Suprapubic skin (tissue), 4 donors: ENCODE results near the gene MAP3K1. TPM values are rescaled to one million over a fixed set of nuclear protein-coding genes. Genes with fewer than 3 reads are reported as not detected.

ENCODE experiments used
- DNase-seq, 2 donors: peaks; one replicate each; pipeline ENCODE4 v3.0.0-alpha.2; 2019; ENCODE audit warnings: low spot score in 2 of 2
- H3K27ac ChIP-seq: fragments of 200-600 bp; sonication (generic); one replicate; pipeline ENCODE4 v1.5.1; 2019
- H3K27me3 ChIP-seq: fragments of 200-600 bp; sonication (generic); one replicate; pipeline ENCODE4 v1.5.1; 2019
- H3K36me3 ChIP-seq: fragments of 200-600 bp; sonication (generic); one replicate; pipeline ENCODE4 v1.5.1; 2019
- H3K4me1 ChIP-seq: fragments of 200-600 bp; sonication (generic); one replicate; pipeline ENCODE4 v1.5.1; 2019
- H3K4me3 ChIP-seq: fragments of 200-600 bp; sonication (generic); one replicate; pipeline ENCODE4 v1.5.1; 2019; ENCODE audit warnings: mild to moderate bottlenecking
- H3K9me3 ChIP-seq: fragments of 200-600 bp; sonication (generic); one replicate; pipeline ENCODE4 v1.5.1; 2019
- CTCF ChIP-seq, 2 donors: fragments of 200-600 bp in 1 of 2; fragments of 450-650 bp in 1 of 2; sonication (generic) in 1 of 2; IDR thresholded peaks; one replicate each; pipeline ENCODE4 v1.5.1; 2016 to 2019; ENCODE audit warnings: antibody characterized with exemption in 2 of 2, mild to moderate bottlenecking in 1 of 2, moderate library complexity in 1 of 2
- EP300 ChIP-seq: sonication (generic); formaldehyde crosslinking; IDR thresholded peaks from one replicate; pipeline ENCODE4 v1.6.1; 2017; ENCODE audit warnings: antibody characterized with exemption
- POLR2A ChIP-seq, 2 donors: fragments of 450-650 bp; IDR thresholded peaks; one replicate each; pipeline ENCODE4 v1.6.1; 2017; ENCODE audit warnings: antibody characterized with exemption in 2 of 2, mild to moderate bottlenecking in 2 of 2, moderate library complexity in 2 of 2
- POLR2AphosphoS5 ChIP-seq, 3 donors: sonication (generic); formaldehyde crosslinking; IDR thresholded peaks; one replicate each; pipeline ENCODE4 v1.6.1; 2017; ENCODE audit warnings: antibody characterized with exemption in 3 of 3
- WGBS: methylation state at CpG from one replicate; pipeline ENCODE4 v1.1.5; 2018; 5-methylcytosine and 5-hydroxymethylcytosine counted together
- total RNA-seq, 4 donors: library from RNA; depleted of rRNA; stranded (reverse); fragments of >200 nt; gene quantifications; one replicate each; pipeline ENCODE4 v1.1.0, GENCODE V29; 2016

The MAP3K1 gene
- total RNA-seq, 4 donors from 2014 or later, result 48.4 to 89.2 (median 61.1) TPM

GRCh38 chr5:56917534-56917933 is 102.2 kb downstream of the MAP3K1 start:
- Histone ChIP-seq H3K27ac (no peak overlapping the region), H3K4me1 (no peaks in the 10 kb centered on the region), H3K9me3 (no peaks in the 10 kb centered on the region), H3K36me3 (peaks cover 9% of the 10 kb centered on the region), H3K4me3 (no peak overlapping the region), H3K27me3 (no peaks in the 10 kb centered on the region)
- WGBS, result 52% methylated on average over 2 of the region's 2 CpGs
- TF ChIP-seq POLR2A (IDR thresholded peaks at IDR 0.05), result no peak
- no peak for TF ChIP-seq CTCF (IDR thresholded peaks at IDR 0.05)
- no peak for TF ChIP-seq POLR2AphosphoS5 (IDR thresholded peaks at IDR 0.05)
- TF ChIP-seq EP300, result no peak
- no peak for DNase-seq

- no peaks in the 10 kb centered on the region for H3K4me1 ChIP-seq
- WGBS, result 81% methylated on average over 2 of the region's 2 CpGs
- peaks cover 14% of the 10 kb centered on the region for H3K36me3 ChIP-seq
- no peak for DNase-seq
- TF ChIP-seq POLR2AphosphoS5 (IDR thresholded peaks at IDR 0.05) (no peak), CTCF (IDR thresholded peaks at IDR 0.05) (no peak), POLR2A (IDR thresholded peaks at IDR 0.05) (no peak), EP300 (no peak)
- H3K9me3 ChIP-seq, result no peaks in the 10 kb centered on the region
- H3K4me3 ChIP-seq, result no peak overlapping the region
- no peak overlapping the region for H3K27ac ChIP-seq
- no peaks in the 10 kb centered on the region for H3K27me3 ChIP-seq
These were observed 102.7 kb downstream of the MAP3K1 start for GRCh38 chr5:56918054-56918453.

GRCh38 chr5:56919942-56920662 is 104.8 kb downstream of the MAP3K1 start:
- Histone ChIP-seq H3K36me3 (peaks cover 25% of the 10 kb centered on the region), H3K4me1 (no peaks in the 10 kb centered on the region), H3K27ac (no peak overlapping the region), H3K27me3 (no peaks in the 10 kb centered on the region), H3K9me3 (no peaks in the 10 kb centered on the region), H3K4me3 (no peak overlapping the region)
- TF ChIP-seq EP300 (no peak), POLR2A (IDR thresholded peaks at IDR 0.05) (no peak), CTCF (IDR thresholded peaks at IDR 0.05) (no peak), POLR2AphosphoS5 (IDR thresholded peaks at IDR 0.05) (no peak)
- no peak for DNase-seq
- WGBS, result 75% methylated on average over 1 of the region's 1 CpG

GRCh38 chr5:56922922-56923321 is 107.6 kb downstream of the MAP3K1 start:
- TF ChIP-seq POLR2A (IDR thresholded peaks at IDR 0.05) (no peak), POLR2AphosphoS5 (IDR thresholded peaks at IDR 0.05) (no peak), CTCF (IDR thresholded peaks at IDR 0.05) (no peak)
- Histone ChIP-seq H3K27ac (no peak overlapping the region), H3K4me3 (no peak overlapping the region), H3K4me1 (no peaks in the 10 kb centered on the region), H3K36me3 (peaks cover 53% of the 10 kb centered on the region), H3K27me3 (no peaks in the 10 kb centered on the region), H3K9me3 (no peaks in the 10 kb centered on the region)
- DNase-seq, result no peak
- 91% methylated on average over 6 of the region's 6 CpGs for WGBS

GRCh38 chr5:56934325-56934724 is 119.0 kb downstream of the MAP3K1 start:
- no peaks in the 10 kb centered on the region for H3K9me3 ChIP-seq
- no peak for DNase-seq
- 78% methylated on average over 1 of the region's 1 CpG for WGBS
- no peak overlapping the region for H3K27ac ChIP-seq
- H3K27me3 ChIP-seq, result no peaks in the 10 kb centered on the region
- no peak for TF ChIP-seq POLR2A (IDR thresholded peaks at IDR 0.05)
- TF ChIP-seq POLR2AphosphoS5 (IDR thresholded peaks at IDR 0.05), result no peak
- no peak for TF ChIP-seq EP300
- no peak for TF ChIP-seq CTCF (IDR thresholded peaks at IDR 0.05)
- H3K4me3 ChIP-seq, result no peak overlapping the region
- peaks cover 86% of the 10 kb centered on the region for H3K36me3 ChIP-seq
- no peaks in the 10 kb centered on the region for H3K4me1 ChIP-seq
